Spleen (tissue), 7 donors: ENCODE results near the gene ZDHHC11B.

ENCODE experiments used
- POLR2A ChIP-seq, 3 donors: fragments of 450-650 bp; IDR thresholded peaks; one replicate each; pipeline ENCODE4 v1.5.1; 2017; ENCODE audit warnings: antibody characterized with exemption in 3 of 3, mild to moderate bottlenecking in 1 of 3
- POLR2AphosphoS5 ChIP-seq, 3 donors: sonication (generic); formaldehyde crosslinking; IDR thresholded peaks; one replicate each; pipeline ENCODE4 v1.5.1; 2017; ENCODE audit warnings: antibody characterized with exemption in 3 of 3
- TF ChIP-seq, protein P1 (sequence below), 11 experiments: fragments of 200-600 bp in 7 of 11; fragments of 450-650 bp in 4 of 11; sonication (generic) in 4 of 11; IDR thresholded peaks in 8 of 11; conservative IDR thresholded peaks in 3 of 11; 1 replicate in 7 of 11; 2 replicates in 4 of 11; pipeline versions ENCODE4 v1.4.0 to v1.8.0; 2016 to 2021; ENCODE audit warnings: antibody characterized with exemption in 11 of 11, inconsistent platforms in 4 of 11, mild to moderate bottlenecking in 1 of 11
- donor health status: DM: no; HTN: no; CAD: no; lungs with moderate emphysema.
- donor health status: DM: no; HTN: no; CAD: no.
- donor health status: DM: no; HTN: no; CAD: no.

DNA sequence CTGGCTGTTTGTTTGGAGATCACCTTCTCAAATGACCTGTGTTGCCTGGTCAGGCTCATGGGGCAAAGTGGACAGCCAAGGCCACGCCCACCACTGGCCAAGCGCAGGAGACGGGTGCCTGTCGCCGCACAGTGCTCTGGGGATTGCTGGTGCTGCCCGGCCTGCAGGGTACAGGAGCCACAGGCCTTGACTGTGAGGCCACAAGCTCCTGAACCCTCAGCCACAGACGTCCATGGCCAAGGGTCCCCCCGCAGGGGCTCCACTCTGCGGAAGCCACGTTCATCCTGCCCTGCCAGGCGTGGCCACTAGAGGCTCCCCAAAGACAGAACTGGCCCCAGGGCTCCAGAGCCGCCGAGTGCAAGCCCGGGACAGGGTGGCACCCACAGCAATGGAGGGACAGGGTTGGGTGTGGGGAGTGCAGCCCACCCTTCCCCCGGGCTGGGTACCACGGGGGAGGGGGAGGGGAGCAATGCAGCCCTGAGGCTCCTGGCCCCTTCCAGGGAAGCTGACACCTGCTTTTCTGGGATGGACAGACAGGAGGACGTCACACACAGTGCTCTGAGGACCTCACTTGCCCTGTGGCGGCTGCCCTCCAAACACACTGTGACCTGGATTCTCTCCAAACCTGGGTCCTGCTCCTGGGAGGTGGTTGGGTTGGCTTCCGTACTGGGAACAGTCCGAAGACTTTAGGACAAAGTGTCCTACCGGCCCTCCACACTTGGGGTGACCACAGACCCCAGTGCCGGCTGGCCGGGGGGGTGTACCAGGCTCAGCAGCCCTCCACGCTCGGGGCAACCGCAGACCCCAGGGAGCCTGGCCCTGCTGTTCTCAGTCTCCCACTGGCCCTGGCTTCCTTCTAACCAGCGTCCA lies 112.8 kb downstream of the ZDHHC11B start:
- TF ChIP-seq, protein P1, sequence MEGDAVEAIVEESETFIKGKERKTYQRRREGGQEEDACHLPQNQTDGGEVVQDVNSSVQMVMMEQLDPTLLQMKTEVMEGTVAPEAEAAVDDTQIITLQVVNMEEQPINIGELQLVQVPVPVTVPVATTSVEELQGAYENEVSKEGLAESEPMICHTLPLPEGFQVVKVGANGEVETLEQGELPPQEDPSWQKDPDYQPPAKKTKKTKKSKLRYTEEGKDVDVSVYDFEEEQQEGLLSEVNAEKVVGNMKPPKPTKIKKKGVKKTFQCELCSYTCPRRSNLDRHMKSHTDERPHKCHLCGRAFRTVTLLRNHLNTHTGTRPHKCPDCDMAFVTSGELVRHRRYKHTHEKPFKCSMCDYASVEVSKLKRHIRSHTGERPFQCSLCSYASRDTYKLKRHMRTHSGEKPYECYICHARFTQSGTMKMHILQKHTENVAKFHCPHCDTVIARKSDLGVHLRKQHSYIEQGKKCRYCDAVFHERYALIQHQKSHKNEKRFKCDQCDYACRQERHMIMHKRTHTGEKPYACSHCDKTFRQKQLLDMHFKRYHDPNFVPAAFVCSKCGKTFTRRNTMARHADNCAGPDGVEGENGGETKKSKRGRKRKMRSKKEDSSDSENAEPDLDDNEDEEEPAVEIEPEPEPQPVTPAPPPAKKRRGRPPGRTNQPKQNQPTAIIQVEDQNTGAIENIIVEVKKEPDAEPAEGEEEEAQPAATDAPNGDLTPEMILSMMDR (IDR thresholded peaks at IDR 0.05 in 8 of 11, conservative IDR thresholded peaks at IDR 0.05 in 3 of 11) = peak; percentile 64 to 91 (median 86)
- TF ChIP-seq POLR2AphosphoS5 (IDR thresholded peaks at IDR 0.05) = peak; percentile 25 to 60 (median 49)
- no peak for TF ChIP-seq POLR2A (IDR thresholded peaks at IDR 0.05)
